SIG-M5 (cell line): ENCODE measurements around the gene TRABD.
A peak's percentile ranks its signal among the peaks of the same experiment; 100 is the strongest.

ENCODE experiments used
- DNase-seq: peaks from one replicate; lab custom pipeline; 2025; lab: John Stamatoyannopoulos, UW

The TRABD gene

GRCh38 chr22:50189184-50189848, 3.6 kb downstream of the TRABD start:
- no peak for DNase-seq

- DNase-seq: no peak
Observed at GRCh38 chr22:50189849-50190181, 4.1 kb downstream of the TRABD start.

GRCh38 chr22:50190182-50190940, 4.6 kb downstream of the TRABD start:
- no peak for DNase-seq

GRCh38 chr22:50190941-50191741, 5.4 kb downstream of the TRABD start:
- peak; percentile 75 for DNase-seq

- DNase-seq: no peak
Observed at GRCh38 chr22:50192436-50193204, 6.9 kb downstream of the TRABD start.

- DNase-seq: no peak
Observed at GRCh38 chr22:50193621-50194020, 7.9 kb downstream of the TRABD start.

- no peak for DNase-seq
Observed at GRCh38 chr22:50194037-50194805, 8.5 kb downstream of the TRABD start.

- DNase-seq: no peak
Observed at GRCh38 chr22:50196256-50196655, 10.5 kb downstream of the TRABD start.

- DNase-seq: no peak
Observed at GRCh38 chr22:50197000-50197800, 11.5 kb downstream of the TRABD start.

- no peak for DNase-seq
Observed at GRCh38 chr22:50197856-50198623, 12.3 kb downstream of the TRABD start.

- no peak for DNase-seq
Observed at GRCh38 chr22:50198624-50199017, 12.9 kb downstream of the TRABD start.

GRCh38 chr22:50199251-50199721, 13.6 kb downstream of the TRABD start:
- no peak for DNase-seq

- DNase-seq: no peak
Observed at GRCh38 chr22:50199829-50200460, 14.2 kb downstream of the TRABD start.

- DNase-seq: no peak
Observed at GRCh38 chr22:50200461-50201190, 14.9 kb downstream of the TRABD start, which contains the start of gene SELENOO. SELENOO (plus strand) TSS chr22:50201011; CDS start chr22:50201037, 26 bp downstream.

GRCh38 chr22:50201191-50202129, 15.7 kb downstream of the TRABD start:
- no peak for DNase-seq

GRCh38 chr22:50202130-50202666, 16.5 kb downstream of the TRABD start:
- no peak for DNase-seq

GRCh38 chr22:50203288-50203687, 17.6 kb downstream of the TRABD start:
- no peak for DNase-seq
